Small intestine (tissue), 7 donors: ENCODE measurements around the gene SRRM1. TPM values are rescaled to one million over a fixed set of nuclear protein-coding genes. Genes with fewer than 3 reads are reported as not detected.

ENCODE experiments used
- DNase-seq, 2 donors: peaks; one replicate each; pipeline versions ENCODE4 v3.0.0 to v3.0.0-alpha.2; 2013
- FAIRE-seq: peaks from 2 replicates; lab custom pipeline; 2012; peaks lifted over from hg19 to GRCh38; lab: Jason Lieb, UNC
- H3K27ac ChIP-seq, 3 donors: one replicate each; pipeline ENCODE4 v1.5.1; 2013; ENCODE audit warnings: low read length in 2 of 3, mild to moderate bottlenecking in 2 of 3, control low read depth in 1 of 3, inconsistent platforms in 1 of 3, low read depth in 1 of 3, moderate library complexity in 1 of 3
- H3K27me3 ChIP-seq, 3 donors: one replicate each; pipeline ENCODE4 v1.6.1; 2013; ENCODE audit warnings: low read length in 3 of 3, inconsistent platforms in 1 of 3; ENCODE audit not compliant: control insufficient read depth in 3 of 3, insufficient read depth in 3 of 3
- H3K36me3 ChIP-seq, 3 donors: one replicate each; pipeline ENCODE4 v1.6.1; 2013; ENCODE audit warnings: low read length in 3 of 3, inconsistent platforms in 1 of 3, low read depth in 1 of 3, mild to moderate bottlenecking in 1 of 3, moderate library complexity in 1 of 3; ENCODE audit not compliant: control insufficient read depth in 3 of 3, insufficient read depth in 2 of 3
- H3K4me1 ChIP-seq, 3 donors: one replicate each; pipeline ENCODE4 v1.6.1; 2013; ENCODE audit warnings: low read length in 2 of 3, inconsistent platforms in 1 of 3, low read depth in 1 of 3, mild to moderate bottlenecking in 1 of 3, moderate library complexity in 1 of 3; ENCODE audit not compliant: control insufficient read depth in 3 of 3, insufficient read depth in 2 of 3
- H3K4me3 ChIP-seq, 3 donors: one replicate each; pipeline ENCODE4 v1.5.1; 2013; ENCODE audit warnings: low read length in 3 of 3, control low read depth in 1 of 3, inconsistent platforms in 1 of 3, low read depth in 1 of 3, mild to moderate bottlenecking in 1 of 3, moderate library complexity in 1 of 3
- H3K9me3 ChIP-seq, 2 donors: one replicate each; pipeline ENCODE4 v1.6.1; 2013; ENCODE audit warnings: low read depth in 1 of 2, low read length in 1 of 2; ENCODE audit not compliant: control insufficient read depth in 2 of 2, insufficient read depth in 1 of 2
- WGBS, 3 donors: extraction: QIAGEN DNeasy Blood & Tissue Kit; methylation state at CpG; one replicate each; pipeline ENCODE4 v1.1.7; 2013; 5-methylcytosine and 5-hydroxymethylcytosine counted together
- polyA plus RNA-seq, 4 donors: library from polyadenylated mRNA; stranded (reverse) in 3 of 4; unstranded in 1 of 4; fragments of 200-250 nt in 3 of 4; fragments of 120-200 nt in 1 of 4; gene quantifications; one replicate each; pipeline versions ENCODE4 v1.2.1 to v1.2.3, GENCODE V29; 2013
- donor health status: healthy with polysubstance abuse.
- donor health status: control.
- donor health status: control.
- donor health status: Bipolar disorder and iron deficiency.
- donor health status: healthy.

SRRM1 gene
- polyA plus RNA-seq, 4 donors, result 24.0 to 107 (median 34.3) TPM

GRCh38 chr1:24688621-24689195, 45.6 kb downstream of the SRRM1 start:
- 45 to 52% (median 45%) methylated on average over 13 of the region's 13 CpGs for WGBS, 3 donors

GRCh38 chr1:24691051-24691450, 47.9 kb downstream of the SRRM1 start:
- no peak overlapping the region for H3K4me3 ChIP-seq
- DNase-seq (no peak), FAIRE-seq (no peak)
- H3K27me3 ChIP-seq, result no peaks in the 10 kb centered on the region
- H3K27ac ChIP-seq, result no peak overlapping the region
- 44 to 81% (median 59%) methylated on average over 2 of the region's 2 CpGs for WGBS, 3 donors
- H3K9me3 ChIP-seq, result peaks cover 0 to 3% of the 10 kb centered on the region in 2 donors
- H3K4me1 ChIP-seq, result no peaks in the 10 kb centered on the region
- H3K36me3 ChIP-seq, result no peaks in the 10 kb centered on the region

More at GRCh38 chr1:24688621-24689195, 45.6 kb downstream of the SRRM1 start:
- Histone ChIP-seq H3K36me3 (no peaks in the 10 kb centered on the region), H3K9me3 (peaks cover 0 to 3% of the 10 kb centered on the region in 2 donors), H3K4me1 (peaks cover 0 to 13% (median 0%) of the 10 kb centered on the region in 3 donors), H3K27ac (no peak overlapping the region), H3K27me3 (no peaks in the 10 kb centered on the region), H3K4me3 (no peak overlapping the region)
- FAIRE-seq (no peak), DNase-seq (peak; percentile 71 to 78)

- FAIRE-seq, result no peak
Measured at GRCh38 chr1:24692351-24692980, 49.4 kb downstream of the SRRM1 start.

GRCh38 chr1:24693827-24694379, 50.8 kb downstream of the SRRM1 start:
- Histone ChIP-seq H3K36me3 (no peaks in the 10 kb centered on the region), H3K4me3 (no peak overlapping the region), H3K9me3 (peaks cover 0 to 8% of the 10 kb centered on the region in 2 donors), H3K27me3 (no peaks in the 10 kb centered on the region), H3K27ac (no peak overlapping the region), H3K4me1 (no peaks in the 10 kb centered on the region)
- DNase-seq (no peak), FAIRE-seq (no peak)
- 31 to 55% (median 50%) methylated on average over 5 of the region's 5 CpGs for whole genome bisulfite sequencing, 3 donors

More at GRCh38 chr1:24692351-24692980, 49.4 kb downstream of the SRRM1 start:
- Histone ChIP-seq H3K36me3 (no peaks in the 10 kb centered on the region), H3K27me3 (no peaks in the 10 kb centered on the region), H3K4me3 (no peak overlapping the region), H3K9me3 (peaks cover 0 to 8% of the 10 kb centered on the region in 2 donors), H3K4me1 (no peaks in the 10 kb centered on the region), H3K27ac (no peak overlapping the region)
- no peak for DNase-seq
- whole genome bisulfite sequencing, 3 donors, result 84 to 92% (median 88%) methylated on average over 10 of the region's 10 CpGs

GRCh38 chr1:24694380-24694843, 51.3 kb downstream of the SRRM1 start:
- FAIRE-seq, result no peak
- H3K27ac ChIP-seq, result peak overlapping the region in 1 of 3 donors; percentile 26
- no peak overlapping the region for H3K4me3 ChIP-seq
- no peaks in the 10 kb centered on the region for H3K36me3 ChIP-seq
- no peaks in the 10 kb centered on the region for H3K4me1 ChIP-seq
- DNase-seq, result peak in 1 of 2 donors; percentile 20
- peaks cover 0 to 8% of the 10 kb centered on the region in 2 donors for H3K9me3 ChIP-seq
- 26 to 33% (median 31%) methylated on average over 6 of the region's 6 CpGs for WGBS, 3 donors
- no peaks in the 10 kb centered on the region for H3K27me3 ChIP-seq

GRCh38 chr1:24695202-24695974, 52.3 kb downstream of the SRRM1 start:
- no peak for DNase-seq
- peaks cover 0 to 8% of the 10 kb centered on the region in 2 donors for H3K9me3 ChIP-seq
- H3K27me3 ChIP-seq, result no peaks in the 10 kb centered on the region
- H3K27ac ChIP-seq, result no peak overlapping the region
- 69 to 75% (median 72%) methylated on average over 7 of the region's 7 CpGs for WGBS, 3 donors
- H3K36me3 ChIP-seq, result no peaks in the 10 kb centered on the region
- H3K4me1 ChIP-seq, result no peaks in the 10 kb centered on the region
- FAIRE-seq, result no peak
- no peak overlapping the region for H3K4me3 ChIP-seq

- FAIRE-seq, result no peak
- WGBS, 3 donors, result 86 to 93% (median 87%) methylated on average over 5 of the region's 5 CpGs
- Histone ChIP-seq H3K4me3 (no peak overlapping the region), H3K27ac (no peak overlapping the region), H3K9me3 (peaks cover 0 to 4% of the 10 kb centered on the region in 2 donors), H3K36me3 (no peaks in the 10 kb centered on the region), H3K4me1 (no peaks in the 10 kb centered on the region), H3K27me3 (no peaks in the 10 kb centered on the region)
- DNase-seq, result no peak
Measured at GRCh38 chr1:24696041-24696755, 53.1 kb downstream of the SRRM1 start.
